HUES64 (cell line): ENCODE results near the gene TBC1D21.

Experiments
- H3K27ac ChIP-seq: 2 replicates; pipeline ENCODE4 v1.7.0; 2013; ENCODE audit warnings: low read depth, low read length, inconsistent platforms
- H3K27me3 ChIP-seq: 2 replicates; pipeline ENCODE4 v1.6.1; 2013; ENCODE audit warnings: mild to moderate bottlenecking, low read length; ENCODE audit not compliant: insufficient read depth
- H3K36me3 ChIP-seq: 2 replicates; pipeline ENCODE4 v1.6.1; 2013; ENCODE audit warnings: mild to moderate bottlenecking, low read length; ENCODE audit not compliant: insufficient read depth
- H3K4me1 ChIP-seq: 2 replicates; pipeline ENCODE4 v1.6.1; 2013; ENCODE audit warnings: mild to moderate bottlenecking, low read length, moderate library complexity; ENCODE audit not compliant: insufficient read depth
- H3K4me3 ChIP-seq: 2 replicates; pipeline ENCODE4 v1.5.1; 2013; ENCODE audit warnings: mild to moderate bottlenecking, low read length, moderate library complexity
- H3K9ac ChIP-seq: 2 replicates; pipeline ENCODE4 v1.6.1; 2013; ENCODE audit warnings: mild to moderate bottlenecking, low read depth, low read length
- H3K9me3 ChIP-seq: 2 replicates; pipeline ENCODE4 v1.6.1; 2013; ENCODE audit warnings: low read depth, low read length; ENCODE audit not compliant: insufficient read depth
- WGBS: fragments of 150-250, 120-280 bp; methylation state at CpG from one replicate; pipeline ENCODE4 v1.1.7; 2013; ENCODE audit warnings: missing lambda C conversion rate; 5-methylcytosine and 5-hydroxymethylcytosine counted together

TBC1D21 gene

GRCh38 chr15:73891328-73892315 is 18.3 kb downstream of the TBC1D21 start:
- H3K36me3 ChIP-seq: no peaks in the 10 kb centered on the region
- 82% methylated on average over 11 of the region's 11 CpGs for whole genome bisulfite sequencing
- peaks cover 10% of the 10 kb centered on the region; the same call in 1 of the 2 replicates for H3K9me3 ChIP-seq
- no peaks in the 10 kb centered on the region for H3K4me1 ChIP-seq
- H3K4me3 ChIP-seq: no peak overlapping the region
- H3K27ac ChIP-seq: no peak overlapping the region
- no peaks in the 10 kb centered on the region; the same call in 1 of the 2 replicates for H3K27me3 ChIP-seq
- H3K9ac ChIP-seq: no peak overlapping the region

GRCh38 chr15:73892446-73893226 is 19.3 kb downstream of the TBC1D21 start:
- Histone ChIP-seq H3K4me1 (no peaks in the 10 kb centered on the region), H3K36me3 (no peaks in the 10 kb centered on the region)
- WGBS: 89% methylated on average over 13 of the region's 13 CpGs

GRCh38 chr15:73894133-73894814 is 20.9 kb downstream of the TBC1D21 start:
- WGBS: 91% methylated on average over 12 of the region's 12 CpGs
- H3K9ac ChIP-seq: no peak overlapping the region
- H3K36me3 ChIP-seq: no peaks in the 10 kb centered on the region
- no peak overlapping the region for H3K4me3 ChIP-seq
- no peaks in the 10 kb centered on the region for H3K27me3 ChIP-seq
- no peak overlapping the region for H3K27ac ChIP-seq
- H3K4me1 ChIP-seq: no peaks in the 10 kb centered on the region
- H3K9me3 ChIP-seq: peaks cover 10% of the 10 kb centered on the region; the same call in 1 of the 2 replicates

More at GRCh38 chr15:73892446-73893226, 19.3 kb downstream of the TBC1D21 start:
- H3K9me3 ChIP-seq: peaks cover 10% of the 10 kb centered on the region; the same call in 1 of the 2 replicates
- no peaks in the 10 kb centered on the region; the same call in 1 of the 2 replicates for H3K27me3 ChIP-seq
- H3K9ac ChIP-seq: no peak overlapping the region
- no peak overlapping the region for H3K27ac ChIP-seq
- no peak overlapping the region for H3K4me3 ChIP-seq

GRCh38 chr15:73897441-73898261 is 24.3 kb downstream of the TBC1D21 start:
- no peak overlapping the region for H3K9ac ChIP-seq
- H3K36me3 ChIP-seq: no peaks in the 10 kb centered on the region
- WGBS: 69% methylated on average over 15 of the region's 15 CpGs
- H3K9me3 ChIP-seq: no peaks in the 10 kb centered on the region
- no peak overlapping the region for H3K4me3 ChIP-seq
- H3K27me3 ChIP-seq: no peaks in the 10 kb centered on the region
- H3K27ac ChIP-seq: no peak overlapping the region
- no peaks in the 10 kb centered on the region for H3K4me1 ChIP-seq

GRCh38 chr15:73899197-73900094 is 26.1 kb downstream of the TBC1D21 start:
- Histone ChIP-seq H3K27me3 (no peaks in the 10 kb centered on the region), H3K4me1 (no peaks in the 10 kb centered on the region), H3K9ac (no peak overlapping the region), H3K9me3 (no peaks in the 10 kb centered on the region), H3K4me3 (no peak overlapping the region), H3K27ac (no peak overlapping the region), H3K36me3 (no peaks in the 10 kb centered on the region)
- 89% methylated on average over 14 of the region's 15 CpGs for WGBS

- WGBS: 87% methylated on average over 10 of the region's 10 CpGs
Observed at GRCh38 chr15:73900095-73900712, 26.8 kb downstream of the TBC1D21 start.

GRCh38 chr15:73901126-73901810 is 27.9 kb downstream of the TBC1D21 start:
- H3K27ac ChIP-seq: no peak overlapping the region
- WGBS: 94% methylated on average over 7 of the region's 7 CpGs

More at GRCh38 chr15:73900095-73900712, 26.8 kb downstream of the TBC1D21 start:
- Histone ChIP-seq H3K36me3 (no peaks in the 10 kb centered on the region), H3K27ac (no peak overlapping the region), H3K4me3 (no peak overlapping the region), H3K9ac (no peak overlapping the region), H3K4me1 (no peaks in the 10 kb centered on the region), H3K9me3 (no peaks in the 10 kb centered on the region), H3K27me3 (no peaks in the 10 kb centered on the region)

GRCh38 chr15:73902121-73903020 is 29.0 kb downstream of the TBC1D21 start:
- Histone ChIP-seq H3K9ac (no peak overlapping the region), H3K4me3 (no peak overlapping the region), H3K4me1 (no peaks in the 10 kb centered on the region), H3K27ac (no peak overlapping the region), H3K9me3 (no peaks in the 10 kb centered on the region), H3K36me3 (no peaks in the 10 kb centered on the region), H3K27me3 (no peaks in the 10 kb centered on the region)
- WGBS: 77% methylated on average over 10 of the region's 11 CpGs

More at GRCh38 chr15:73901126-73901810, 27.9 kb downstream of the TBC1D21 start:
- Histone ChIP-seq H3K9me3 (no peaks in the 10 kb centered on the region), H3K27me3 (no peaks in the 10 kb centered on the region), H3K9ac (no peak overlapping the region), H3K4me3 (no peak overlapping the region), H3K36me3 (no peaks in the 10 kb centered on the region), H3K4me1 (no peaks in the 10 kb centered on the region)
